Measurements from ENCODE around the gene ZRANB1. TPM values are rescaled to one million over a fixed set of nuclear protein-coding genes. Genes with fewer than 3 reads are reported as not detected.

ZRANB1 gene
- total and polyA plus RNA-seq, 2 of the 13 experiments (the other 11 are each of a cell fraction or from before 2014, with no cell fraction given) = 10.3 to 19.6 TPM

GRCh38 chr10:125025341-125025740 is 83.4 kb downstream of the ZRANB1 start:
- in situ Hi-C loops (cut with HindIII; ENCODE audit: extremely low pct_ligation_motif_present, low pct_unique_long_range_greater_than_20kb) = no loop called here
- no peaks in the 10 kb centered on the region for H3K9me3 ChIP-seq (ENCODE audit: low read length)
- no peak overlapping the region for H3K27ac ChIP-seq (ENCODE audit: extremely low read length, insufficient read depth, low read length)
- peaks cover 14% of the 10 kb centered on the region for H3K4me1 ChIP-seq (ENCODE audit: insufficient read depth, low read length)
- 6% methylated on average over 10 of the region's 12 CpGs for WGBS (ENCODE audit: low lambda C conversion rate)
- TF ChIP-seq HNRNPLL (IDR thresholded peaks at IDR 0.05; ENCODE audit: low read depth, low read length, poor library complexity, severe bottlenecking) (no peak), SNAPC5 (CRISPR knock-in tag; IDR thresholded peaks at IDR 0.05; ENCODE audit: borderline replicate concordance) (no peak), BATF2 (CRISPR knock-in tag; IDR thresholded peaks at IDR 0.05) (no peak), BCL6 (CRISPR knock-in tag; IDR thresholded peaks at IDR 0.05) (no peak), STAG1 (CRISPR knock-in tag; IDR thresholded peaks at IDR 0.05) (no peak), SMAD9 (CRISPR knock-in tag; IDR thresholded peaks at IDR 0.05) (no peak), MAFK (conservative IDR thresholded peaks at IDR 0.05 in 1 of 2, IDR thresholded peaks at IDR 0.05 in 1 of 2; ENCODE audit: low read length in 2 of 2) (no peak), ZBTB7A (CRISPR knock-in tag; IDR thresholded peaks at IDR 0.05) (no peak), TCF7L2 (IDR thresholded peaks at IDR 0.05; ENCODE audit: low read depth, low read length) (no peak), ZNF275 (CRISPR knock-in tag; IDR thresholded peaks at IDR 0.05; ENCODE audit: borderline replicate concordance) (no peak), RERE (CRISPR knock-in tag; IDR thresholded peaks at IDR 0.05; ENCODE audit: low read depth) (no peak), ERF (CRISPR knock-in tag; IDR thresholded peaks at IDR 0.05) (no peak), CBX2 (IDR thresholded peaks at IDR 0.05; ENCODE audit: low read depth, low read length) (no peak), CBX2 (CRISPR knock-in tag; IDR thresholded peaks at IDR 0.05; ENCODE audit: low read depth) (no peak), ZNF766 (CRISPR knock-in tag; IDR thresholded peaks at IDR 0.05; ENCODE audit: borderline replicate concordance) (no peak), SATB2 (CRISPR knock-in tag; IDR thresholded peaks at IDR 0.05) (no peak), ETV5 (CRISPR knock-in tag; IDR thresholded peaks at IDR 0.05; ENCODE audit: borderline replicate concordance) (no peak)
- H3K4me2 ChIP-seq (ENCODE audit: low read depth, low read length) = no peak overlapping the region
- BruUV-seq (replicated peaks) = no TSS peak
- FAIRE-seq (no peak), DNase-seq (ENCODE audit: low spot score) (no peak), ATAC-seq (no peak)
- ChIA-PET CTCF (ENCODE audit: low intra/inter-chr PET ratio, low total read pairs) (no interaction called here), POLR2A (no interaction called here)
- H2AFZ ChIP-seq (ENCODE audit: low read length) = no peak overlapping the region
- H3K9ac ChIP-seq (ENCODE audit: insufficient read depth, low read depth, low read length) = no peak overlapping the region
- no peaks in the 10 kb centered on the region for H3K79me2 ChIP-seq (ENCODE audit: insufficient read depth, low read length)
- H3K36me3 ChIP-seq (replicated peaks in 1 of 2; ENCODE audit: control insufficient read depth in 1 of 2, insufficient read depth in 2 of 2, low read length in 2 of 2) = no peaks in the 10 kb centered on the region
- peaks cover 24 to 81% of the 10 kb centered on the region in 2 experiments for H3K27me3 ChIP-seq (ENCODE audit: control insufficient read depth in 1 of 2, insufficient read depth in 2 of 2, low read length in 2 of 2)
- H4K20me1 ChIP-seq (ENCODE audit: insufficient read depth, low read length) = no peaks in the 10 kb centered on the region
- H3K4me3 ChIP-seq (replicated peaks in 1 of 3; ENCODE audit: insufficient read depth in 1 of 3, low read depth in 2 of 3, low read length in 3 of 3) = no peak overlapping the region
- intact Hi-C loops (cut with micrococcal nuclease; ENCODE audit: unreplicated experiment) = no loop called here

All from HepG2 (cell line).